GM18861 (cell line): ENCODE measurements around the gene CCDC17.

Experiments
- ATAC-seq: cut with Tn5 transposase; IDR thresholded peaks from one replicate; pipeline ENCODE4 v1.9.1; 2021; ENCODE audit not compliant: unreplicated experiment

CCDC17 gene

GRCh38 chr1:45584351-45585109 is 39.3 kb downstream of the CCDC17 start:
- ATAC-seq = no peak

DNA sequence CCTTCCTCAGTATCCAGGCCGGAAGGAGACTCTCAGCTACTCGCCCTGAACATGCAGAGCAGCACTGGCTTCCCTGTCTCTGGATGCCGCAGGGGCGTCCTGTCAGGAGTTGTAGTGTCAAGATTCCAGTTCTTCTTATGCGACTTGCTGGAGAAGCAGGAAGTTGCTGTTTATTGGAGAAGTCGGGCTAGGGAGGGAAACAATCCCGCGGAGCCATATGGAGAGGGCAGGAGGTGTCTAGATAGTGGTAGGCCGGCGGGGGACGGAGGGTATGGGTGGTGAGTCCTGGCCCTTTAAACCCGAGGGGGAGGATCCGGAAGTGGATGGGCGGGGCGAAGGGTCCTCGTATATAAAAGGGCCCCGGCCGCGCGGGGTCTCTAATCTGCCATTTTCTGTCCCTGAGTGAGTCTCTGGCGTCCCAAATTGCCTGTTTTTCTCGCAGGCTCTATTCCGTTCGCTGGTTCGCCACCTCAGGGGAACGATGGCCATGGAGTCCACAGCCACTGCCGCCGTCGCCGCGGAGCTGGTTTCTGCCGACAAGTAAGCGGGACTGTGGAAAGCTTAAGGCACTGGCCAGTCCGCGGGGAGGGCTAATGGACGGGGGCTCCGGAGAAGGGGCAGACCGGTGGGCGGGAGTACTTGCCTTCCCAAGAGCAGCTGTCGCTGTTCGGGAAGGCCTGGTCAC is 40.0 kb downstream of the CCDC17 start, which contains the start of gene NASP:
NASP (plus strand) TSS at position 376 of the 685 bp plus-strand sequence; CDS start at position 482, 106 bp downstream.
- peak; percentile 23 for ATAC-seq

DNA sequence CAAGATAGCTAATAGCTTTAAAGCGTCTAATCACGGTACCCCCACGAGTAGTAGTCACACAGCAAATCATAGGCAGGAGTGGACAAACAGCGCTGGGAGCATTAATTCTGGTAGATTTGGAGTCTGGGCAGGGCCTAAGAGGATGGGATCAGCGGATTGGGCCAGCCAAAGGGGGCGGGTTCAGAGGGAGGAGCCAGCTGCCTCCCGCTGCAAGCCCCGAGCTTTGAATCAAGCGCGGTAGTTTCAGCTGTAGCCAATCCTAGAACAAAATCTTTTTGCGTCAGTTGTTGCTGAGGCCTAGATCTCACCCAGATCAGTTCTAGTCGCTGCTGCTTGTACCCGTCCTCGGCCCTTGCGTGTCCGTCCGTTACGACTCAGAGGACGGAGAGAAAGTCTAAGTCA is 40.6 kb downstream of the CCDC17 start:
- ATAC-seq = peak; percentile 68

GRCh38 chr1:45574105-45574626 is 49.7 kb downstream of the CCDC17 start:
- ATAC-seq = no peak

- no peak for ATAC-seq
These were observed 50.5 kb downstream of the CCDC17 start for GRCh38 chr1:45573231-45573804.

DNA sequence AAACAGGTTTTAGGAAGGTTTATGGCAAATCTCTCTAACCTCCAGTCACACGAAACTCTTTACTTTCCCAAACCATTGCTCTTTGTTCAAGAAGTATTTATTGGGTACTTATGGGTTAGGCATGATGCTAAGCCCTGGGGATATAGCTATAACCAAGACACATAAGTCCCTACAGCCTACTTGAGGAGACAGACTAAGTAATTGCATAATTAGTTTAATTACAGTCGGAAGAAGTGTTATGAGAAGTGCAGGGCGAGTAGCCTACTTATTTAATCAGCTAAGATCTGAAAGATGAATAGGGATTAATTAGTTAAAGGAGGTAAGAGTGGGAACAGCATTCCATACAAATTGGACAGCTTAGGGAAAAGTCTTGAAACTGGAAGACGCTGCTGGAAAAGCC is 53.2 kb downstream of the CCDC17 start:
- no peak for ATAC-seq
